GM19238 (cell line): ENCODE measurements around the gene REPIN1.
A peak's percentile ranks its signal among the peaks of the same experiment; 100 is the strongest.

ENCODE experiments used
- DNase-seq: peaks from one replicate; pipeline ENCODE4 v3.0.0; 2011; ENCODE audit warnings: low spot score; ENCODE audit not compliant: insufficient read length

The REPIN1 gene

DNA sequence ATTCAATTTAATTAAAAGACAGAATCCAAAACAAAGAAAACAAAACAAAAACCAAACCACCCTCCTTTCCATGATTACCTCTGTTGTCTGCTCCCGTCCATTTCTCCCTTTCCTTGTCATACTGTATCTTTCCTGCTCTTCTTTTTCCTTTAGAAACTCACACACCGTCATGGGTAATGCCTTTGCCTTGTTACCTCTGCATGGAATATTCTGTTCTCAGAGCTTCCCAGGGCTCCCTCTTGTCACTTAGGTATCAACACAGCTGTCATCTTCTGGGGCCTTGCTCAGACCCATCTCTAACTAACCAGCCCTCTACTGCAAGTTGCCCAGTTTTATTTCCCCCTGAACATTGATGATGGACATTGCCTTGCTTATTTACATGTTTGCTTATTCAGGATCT lies 51.6 kb downstream of the REPIN1 start:
- no peak for DNase-seq

DNA sequence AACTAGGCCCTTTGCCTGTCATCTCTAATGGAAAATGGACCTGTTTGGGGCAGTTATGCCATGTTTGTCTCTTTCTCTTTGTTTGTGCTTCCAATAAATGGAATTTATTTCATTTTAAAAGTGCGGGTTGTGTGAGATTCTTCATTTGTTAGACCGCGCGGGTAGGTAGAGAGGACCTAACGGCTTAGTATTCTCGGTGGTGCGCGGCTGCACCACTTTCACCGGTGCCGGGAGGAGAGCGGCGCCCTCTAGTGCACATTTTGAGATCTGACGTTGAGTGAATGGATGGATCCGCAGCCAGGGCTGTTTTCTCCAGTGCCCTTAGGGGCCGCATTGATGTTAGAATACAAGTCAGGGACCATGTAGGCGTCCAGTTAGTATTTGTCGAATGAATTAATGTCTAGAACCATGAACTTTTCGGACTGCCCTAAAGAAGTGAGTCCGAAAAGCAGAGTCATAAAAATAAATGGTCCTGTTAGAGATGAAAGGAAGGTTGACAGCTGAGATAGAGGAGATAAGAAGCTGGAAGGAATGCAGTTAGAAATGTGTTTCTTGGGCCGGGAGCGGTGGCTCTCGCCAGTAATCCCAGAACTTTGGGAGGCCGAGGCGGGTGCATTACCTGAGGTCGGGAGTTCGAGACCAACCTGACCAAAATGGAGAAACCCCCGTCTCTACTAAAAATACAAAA lies 52.5 kb downstream of the REPIN1 start:
- DNase-seq = peak; percentile 86

DNA sequence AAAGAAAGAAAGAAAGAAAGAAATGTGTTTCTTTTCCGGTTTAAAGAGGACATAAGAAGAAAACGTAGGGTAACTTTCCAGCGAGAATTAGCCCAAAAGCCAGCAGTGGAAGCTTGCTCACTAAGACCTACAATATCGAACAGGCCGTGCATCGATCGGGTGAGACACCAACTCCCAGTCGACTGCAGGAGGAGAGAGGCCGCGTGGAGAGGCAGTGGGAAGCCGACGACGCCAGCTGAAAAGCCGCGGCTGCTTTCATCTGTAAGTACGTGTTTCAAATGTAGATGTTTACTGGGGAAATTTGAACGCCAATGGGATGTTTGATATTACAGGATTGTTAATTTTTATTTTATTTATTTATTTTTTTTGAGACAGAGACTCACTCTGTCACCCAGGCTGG lies 53.2 kb downstream of the REPIN1 start:
- no peak for DNase-seq
